Fibroblast of skin of back (primary cell): Measurements from ENCODE around the gene MAD2L1. TPM values are rescaled to one million over a fixed set of nuclear protein-coding genes. Genes with fewer than 3 reads are reported as not detected.
A peak's percentile ranks its signal among the peaks of the same experiment; 100 is the strongest.
"Not testable (repeated sequence)": the region's sequence is repeated elsewhere in the genome, so short reads cannot be mapped to it uniquely, and the experiment has no call there.

Experiments used
- DNase-seq: peaks from one replicate; pipeline ENCODE4 v3.0.0-alpha.2; 2013
- polyA plus RNA-seq, 2 experiments: library from polyadenylated mRNA; unstranded; fragments of 120-200 nt; gene quantifications; one replicate each; pipeline ENCODE4 v1.2.1, GENCODE V29; 2013; ENCODE audit not compliant: insufficient read length in 2 of 2

MAD2L1 gene
- 81.6 TPM for polyA plus RNA-seq (2013, experiment 1 of 2; ENCODE audit: insufficient read length)
- 12.0 TPM for polyA plus RNA-seq (2013, experiment 2 of 2; ENCODE audit: insufficient read length)

DNA sequence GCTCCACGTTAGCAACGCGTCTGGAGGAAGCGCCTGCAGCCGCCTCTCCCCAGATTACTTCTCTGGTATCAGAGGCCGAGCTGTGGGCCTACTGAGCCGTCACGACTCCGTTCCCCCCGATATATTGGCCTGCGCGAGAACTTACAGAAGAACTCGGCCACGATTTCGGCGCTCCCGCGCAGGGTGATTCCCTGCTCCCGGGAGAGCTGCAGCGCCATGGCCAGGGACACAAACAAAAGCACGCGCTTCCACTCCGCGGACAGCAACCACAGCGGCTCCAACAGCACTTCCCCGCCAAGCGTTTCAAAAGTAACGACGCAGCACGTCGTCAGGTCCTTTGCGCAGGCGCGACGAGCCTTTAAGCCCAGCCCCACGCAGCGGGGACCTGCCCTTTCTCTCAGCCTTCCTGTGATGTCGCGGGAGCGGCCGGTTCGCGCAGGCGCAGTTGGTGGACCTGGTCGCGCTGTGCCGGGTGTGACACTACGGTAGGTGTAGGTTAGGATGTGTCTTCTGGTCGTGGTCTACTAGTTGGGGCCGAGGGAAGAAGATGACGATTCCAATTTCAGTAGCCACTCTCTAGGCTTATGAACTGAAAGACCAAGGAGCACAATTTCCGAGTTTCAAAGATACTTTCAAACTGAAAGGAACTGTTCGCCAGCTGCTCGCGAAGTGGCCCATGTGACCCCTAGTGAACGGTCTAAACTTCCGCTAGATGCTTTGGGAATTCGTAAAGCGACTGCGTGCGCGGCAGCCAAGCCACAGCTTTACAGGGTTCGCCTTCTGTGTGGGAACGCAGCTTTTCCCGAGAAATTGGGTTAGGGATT is at the start of gene MAD2L1:
MAD2L1 (minus strand) TSS at position 332 of the 824 bp plus-strand sequence; CDS start at position 218, 114 bp downstream.
- peak; percentile 98 for DNase-seq

DNA sequence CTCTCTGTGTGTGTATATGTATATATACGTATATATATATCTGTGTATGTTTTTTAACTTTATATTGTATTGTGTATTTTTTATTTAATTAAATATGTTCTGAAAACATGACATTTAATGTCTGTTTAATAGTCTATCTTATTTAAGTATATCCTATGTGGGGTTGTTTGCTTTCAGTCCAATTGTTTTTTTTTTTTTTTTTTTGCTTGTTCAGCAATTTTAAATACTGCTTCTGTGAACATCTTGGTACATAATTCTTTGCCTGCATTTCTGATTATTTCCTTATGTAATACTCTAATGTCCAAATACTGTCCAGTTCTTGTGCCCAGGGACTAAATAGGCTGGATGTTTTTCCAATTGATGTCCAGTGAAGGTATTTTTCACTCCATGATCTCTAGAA is 45.1 kb upstream of the MAD2L1 start:
- no peak for DNase-seq

DNA sequence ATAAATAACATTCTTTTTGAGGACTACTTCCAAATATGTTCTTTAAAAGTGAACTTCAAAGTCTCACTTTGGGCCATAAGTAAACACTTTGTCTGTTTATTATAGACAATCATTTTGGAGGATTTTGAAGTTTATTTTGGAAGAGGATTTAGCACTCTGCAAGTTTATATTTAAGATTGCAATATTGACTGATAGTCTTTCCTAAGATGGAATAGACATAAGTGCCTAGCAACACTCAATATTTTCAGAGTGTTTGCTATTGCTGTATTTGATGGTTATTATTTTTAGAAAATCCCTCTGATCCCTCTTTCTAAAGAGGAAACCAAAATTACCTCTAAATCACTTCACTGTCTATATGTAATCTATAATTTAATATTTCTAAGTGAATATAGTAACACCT is 42.8 kb upstream of the MAD2L1 start:
- no peak for DNase-seq

DNA sequence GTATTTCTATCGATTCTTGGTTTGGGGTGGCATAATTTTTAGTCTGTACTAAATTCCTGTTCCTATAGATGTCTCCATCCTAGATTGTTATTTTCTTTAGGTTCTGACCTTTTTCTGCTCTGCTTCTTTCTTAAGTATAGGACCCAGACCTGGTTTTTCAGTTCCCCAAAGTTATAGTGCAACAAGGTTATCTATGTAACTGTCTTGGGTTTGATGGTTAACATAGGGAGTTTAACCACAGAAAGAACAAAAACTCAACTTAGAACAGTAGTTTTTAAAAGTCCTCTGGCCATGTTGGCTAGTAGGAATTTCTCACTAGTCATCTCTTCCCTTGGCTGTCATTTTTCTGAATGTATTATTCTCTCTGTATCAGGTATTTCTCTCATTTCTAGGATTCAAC is 38.8 kb upstream of the MAD2L1 start:
- DNase-seq, result no peak

DNA sequence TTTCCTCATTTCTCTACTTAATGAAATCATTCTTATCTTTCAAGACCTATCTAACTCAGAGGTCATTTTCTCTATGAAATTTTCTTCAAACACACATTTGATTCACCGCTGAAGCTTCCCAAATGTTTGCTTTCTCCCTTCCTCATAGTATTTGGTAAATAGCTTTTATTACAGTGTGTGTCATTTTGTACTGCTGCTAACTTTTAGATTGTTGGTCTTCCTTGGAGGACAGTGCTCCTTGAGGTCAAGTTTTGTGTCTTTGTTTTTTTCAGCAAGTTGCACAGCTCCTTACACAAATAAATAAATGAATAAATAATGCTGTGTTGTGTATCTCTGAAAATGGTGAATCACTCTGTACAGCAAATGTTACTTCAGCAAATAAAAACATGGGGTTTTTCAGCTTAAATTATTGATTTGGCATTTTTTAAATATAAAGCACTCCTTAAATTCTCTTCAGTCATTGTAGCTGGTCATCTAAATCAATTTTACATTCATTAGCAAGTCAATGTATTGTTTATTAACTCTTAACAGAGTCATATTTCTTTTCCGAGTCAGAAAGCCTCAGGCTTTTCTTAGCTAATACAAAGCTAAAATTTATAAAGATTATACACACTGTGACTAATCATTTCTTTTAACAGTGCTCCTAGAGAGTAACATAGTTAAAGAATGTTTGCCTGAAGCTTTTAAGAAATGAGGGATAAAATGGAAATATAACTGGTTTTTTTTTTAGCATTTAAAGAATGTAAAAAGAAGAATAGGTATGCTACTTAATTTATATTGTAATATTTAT is 30.1 kb upstream of the MAD2L1 start:
- DNase-seq, result peak; percentile 32

DNA sequence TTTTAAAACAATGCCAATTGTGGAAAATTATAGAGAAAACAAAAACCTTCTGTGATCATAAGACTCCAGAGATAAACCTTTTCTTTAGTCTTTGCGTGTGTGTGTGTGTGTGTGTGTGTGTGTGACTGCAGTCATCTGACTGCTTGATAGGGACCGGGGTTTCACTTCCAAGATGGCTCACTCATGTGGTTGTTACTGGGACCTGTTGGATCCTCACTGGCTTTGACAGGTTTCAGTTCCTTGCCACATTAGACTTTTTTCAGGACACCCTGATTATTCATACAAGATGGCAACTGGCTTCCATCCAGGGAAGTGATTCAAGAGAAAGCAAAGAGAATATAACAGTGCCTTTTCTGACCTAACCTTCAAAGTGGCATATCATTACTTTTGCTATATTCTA is 21.9 kb upstream of the MAD2L1 start:
- DNase-seq, result no peak

DNA sequence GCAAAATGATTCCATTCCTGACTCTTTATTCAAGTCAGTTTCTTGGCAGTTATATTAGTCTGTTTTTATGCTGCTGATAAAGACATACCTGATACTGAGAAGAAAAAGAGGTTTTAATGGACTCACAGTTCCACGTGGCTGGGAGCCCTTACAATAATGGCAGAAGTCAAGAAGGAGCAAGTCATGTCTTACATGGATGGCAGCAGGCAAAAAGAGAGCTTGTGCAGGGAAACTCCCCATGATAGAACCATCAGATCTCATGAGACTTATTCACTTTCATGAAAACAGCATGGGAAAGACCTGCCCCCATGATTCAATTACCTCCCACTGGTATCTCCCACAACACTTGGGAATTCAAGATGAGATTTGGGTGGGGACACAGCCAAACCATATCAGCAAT is 21.4 kb upstream of the MAD2L1 start:
- DNase-seq, result not testable (repeated sequence)

DNA sequence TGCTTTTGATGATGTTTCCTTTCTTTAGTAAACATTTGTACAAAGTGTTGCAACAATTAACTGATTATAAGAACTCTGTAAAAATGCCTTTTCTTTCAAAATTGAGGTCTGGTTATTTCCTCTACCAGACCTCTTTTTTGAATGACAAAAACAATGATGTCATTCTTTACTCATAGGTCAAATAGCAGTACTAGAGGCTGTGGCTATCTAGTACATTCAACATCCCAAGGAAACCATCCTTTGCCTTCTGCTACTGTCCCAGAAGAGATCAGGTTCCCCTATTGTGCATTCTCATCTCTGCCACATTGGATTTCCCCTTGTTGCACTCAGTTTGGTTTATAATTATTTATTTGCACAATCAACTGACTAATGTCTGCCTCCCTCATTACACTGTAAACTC is 19.1 kb upstream of the MAD2L1 start:
- no peak for DNase-seq

DNA sequence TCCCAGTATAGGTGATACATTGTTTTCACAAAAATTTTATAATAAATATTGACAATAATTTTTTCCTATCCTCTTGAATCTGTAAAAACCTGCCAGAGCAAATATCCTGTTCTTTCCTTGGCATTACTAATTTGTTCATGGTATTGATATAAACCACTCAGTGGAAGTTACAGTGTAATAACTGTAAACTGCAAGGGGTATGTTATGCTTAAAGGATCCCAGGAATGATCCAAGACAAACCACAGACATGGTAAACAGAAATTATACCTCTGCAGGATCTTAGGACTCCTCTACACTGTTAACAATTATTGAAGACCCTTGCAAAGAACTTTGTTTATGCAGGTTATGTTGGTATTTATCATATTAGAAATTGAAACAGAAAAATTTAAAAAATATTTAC is 17.7 kb upstream of the MAD2L1 start:
- DNase-seq, result no peak

DNA sequence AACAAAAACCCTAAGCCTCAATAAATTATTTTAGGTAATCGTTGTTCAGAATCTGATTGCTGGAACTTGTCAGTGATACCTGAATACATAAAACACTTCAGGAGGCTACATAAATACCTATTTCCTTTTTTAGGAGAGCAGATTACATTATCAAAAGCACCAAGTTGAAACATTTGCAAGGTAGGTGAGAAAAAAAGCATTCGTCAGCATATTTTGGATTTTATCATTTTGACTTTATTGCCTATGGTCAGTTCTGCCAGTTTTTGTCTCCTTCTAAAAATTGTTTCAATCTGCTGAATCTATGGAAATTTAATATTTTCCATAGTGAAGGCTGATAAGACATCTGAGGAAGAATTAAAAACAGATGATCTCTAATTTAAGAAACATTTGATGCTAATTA is 16.5 kb upstream of the MAD2L1 start:
- no peak for DNase-seq

DNA sequence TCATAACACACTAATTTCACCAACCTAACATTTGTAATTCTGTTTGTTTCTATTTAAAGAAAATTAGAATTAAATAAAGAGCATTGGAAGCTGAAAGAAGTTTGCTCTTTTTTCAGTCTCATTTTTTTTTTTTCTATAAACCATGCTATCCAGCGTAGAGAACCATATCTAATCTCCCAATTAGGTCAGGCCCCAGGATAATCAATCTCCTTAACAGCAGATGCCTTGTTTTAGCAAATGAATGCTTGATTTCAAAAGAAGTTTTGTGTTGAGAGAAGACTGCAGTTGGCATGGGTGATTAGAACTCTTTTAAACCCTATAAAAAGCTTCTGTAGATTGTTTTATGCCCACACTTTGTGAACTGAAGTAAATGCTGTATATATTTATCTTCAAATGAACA is 15.6 kb upstream of the MAD2L1 start:
- DNase-seq, result no peak

DNA sequence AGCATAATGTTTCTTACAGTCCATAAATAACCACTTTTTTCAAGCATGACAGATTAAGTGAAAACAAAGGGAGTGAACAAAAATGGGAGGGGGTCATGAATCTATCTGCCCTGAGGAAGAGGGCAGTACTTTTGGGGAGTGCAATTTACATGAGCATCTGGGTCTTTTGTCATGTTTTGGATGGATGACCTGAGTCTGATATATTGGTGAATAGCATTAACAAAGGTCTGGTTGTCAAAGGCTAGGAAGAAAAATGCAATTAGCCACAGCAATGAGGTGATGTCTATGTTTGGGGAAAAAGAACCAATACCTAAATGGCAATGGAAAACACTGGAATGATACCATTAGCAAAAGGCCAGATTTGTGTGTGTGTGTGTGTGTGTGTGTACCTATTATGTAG is 15.1 kb upstream of the MAD2L1 start:
- no peak for DNase-seq

DNA sequence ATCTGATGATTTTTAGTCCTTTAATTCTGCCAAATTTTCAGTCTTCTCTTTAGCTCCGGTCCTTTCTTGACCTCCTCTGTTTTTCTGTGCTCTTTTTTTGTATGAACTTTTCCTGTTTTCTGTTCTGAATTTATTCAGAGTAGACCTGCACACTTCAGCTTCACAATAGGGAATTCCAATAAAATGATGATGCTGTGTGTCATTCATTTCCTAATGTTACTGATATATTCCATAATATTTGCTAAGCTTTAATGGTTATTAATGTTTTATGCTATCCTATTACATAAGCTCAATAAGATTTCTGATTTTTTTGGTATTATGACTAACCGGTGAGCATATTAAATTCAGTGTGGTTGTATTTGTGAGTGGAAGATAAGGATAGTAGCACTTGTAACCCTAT is 13.9 kb upstream of the MAD2L1 start:
- DNase-seq, result no peak

DNA sequence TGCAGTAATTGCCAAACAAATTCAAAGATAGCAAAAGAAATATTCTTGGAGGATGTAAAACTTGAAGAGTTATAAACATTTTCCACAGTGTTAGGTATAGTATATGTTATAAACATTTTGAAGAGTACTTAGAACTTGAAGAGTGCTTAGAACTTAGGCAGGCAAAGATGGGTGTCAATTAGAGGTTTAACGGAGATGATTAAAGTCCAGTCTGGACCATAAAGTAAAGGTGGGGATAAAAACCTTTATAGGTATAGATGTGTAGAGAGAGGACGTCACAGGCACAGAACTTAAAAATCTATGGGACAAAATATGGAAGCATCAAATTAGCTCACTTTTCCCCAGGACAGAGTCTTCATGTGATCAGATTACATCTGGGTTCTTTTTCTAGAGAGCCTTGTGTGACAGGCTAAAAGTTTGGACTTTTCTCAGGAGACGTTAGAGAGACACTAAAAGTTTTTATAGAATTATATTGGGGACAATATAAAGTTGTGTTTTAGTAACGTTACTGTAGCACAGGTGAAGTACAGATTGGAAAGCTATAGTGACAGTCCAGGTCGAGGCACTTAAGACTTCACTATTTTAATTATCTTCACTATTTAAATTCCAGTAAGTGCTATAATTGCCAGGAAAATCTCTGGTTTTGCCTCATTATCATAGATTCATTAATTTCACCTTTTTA is 13.3 kb upstream of the MAD2L1 start:
- no peak for DNase-seq

DNA sequence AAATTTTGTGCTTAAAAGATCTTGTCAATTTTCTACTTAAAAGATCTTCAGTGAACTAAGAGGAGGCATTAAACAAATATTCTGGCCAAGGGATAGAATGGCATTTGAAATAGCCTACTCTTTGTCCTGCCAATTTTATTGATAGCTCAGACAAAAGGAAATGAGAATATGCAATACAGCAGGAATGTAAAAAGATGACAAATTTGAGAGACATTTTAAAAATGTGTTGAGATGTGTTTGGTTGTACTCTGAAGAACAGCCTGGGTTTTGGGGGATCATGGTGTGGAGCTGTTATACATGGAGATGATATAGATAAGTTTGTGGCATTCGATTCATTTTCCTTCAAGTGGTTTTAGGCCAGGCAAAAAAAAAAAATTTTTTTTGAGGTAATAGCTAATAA is 11.6 kb upstream of the MAD2L1 start:
- DNase-seq, result peak; percentile 65

DNA sequence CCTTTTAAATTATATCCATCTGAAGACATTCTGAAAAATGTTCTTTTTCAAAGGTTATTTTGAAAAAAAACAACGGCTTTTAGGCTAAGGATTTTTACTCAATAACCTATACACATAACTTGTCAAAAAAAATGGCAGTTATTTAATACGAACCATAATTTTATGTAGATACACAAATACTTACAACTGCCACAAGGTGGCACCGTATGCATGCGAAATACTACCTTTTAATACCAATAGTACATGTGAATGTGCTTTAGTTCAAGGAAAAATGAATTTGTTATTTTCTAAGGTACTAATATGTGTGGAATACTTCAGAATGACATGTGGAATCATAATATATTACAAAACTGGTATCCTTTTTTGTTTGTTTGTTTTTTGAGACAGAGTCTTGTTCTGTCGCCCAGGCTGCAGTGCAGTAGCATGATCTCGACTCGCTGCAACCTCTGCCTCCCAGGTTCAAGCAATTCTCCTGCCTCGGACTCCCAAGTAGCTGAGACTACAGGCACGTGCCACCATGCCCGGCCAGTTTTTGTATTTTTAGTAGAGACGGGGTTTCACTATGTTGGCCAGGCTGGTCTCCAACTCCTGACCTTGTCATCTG is 4.6 kb upstream of the MAD2L1 start:
- peak; percentile 74 for DNase-seq

DNA sequence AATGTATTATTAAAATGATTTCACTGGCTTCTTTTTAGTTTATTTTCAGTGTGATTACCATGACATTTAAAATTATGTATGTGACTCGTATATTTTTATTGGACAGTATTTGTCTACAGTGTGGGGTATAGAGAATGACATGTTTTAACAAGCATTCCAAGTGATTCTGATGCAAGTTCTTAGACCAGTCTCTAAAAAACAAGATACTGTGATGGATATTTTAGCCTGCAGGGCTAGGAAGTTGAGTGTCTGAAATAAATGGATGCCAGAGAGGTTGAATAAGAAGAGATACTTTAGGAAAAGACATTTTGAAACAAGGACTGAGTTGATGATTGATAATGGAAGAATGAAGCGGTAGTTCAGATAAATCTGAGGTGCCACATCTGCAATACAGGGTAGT is 3.5 kb upstream of the MAD2L1 start:
- DNase-seq, result peak; percentile 88

DNA sequence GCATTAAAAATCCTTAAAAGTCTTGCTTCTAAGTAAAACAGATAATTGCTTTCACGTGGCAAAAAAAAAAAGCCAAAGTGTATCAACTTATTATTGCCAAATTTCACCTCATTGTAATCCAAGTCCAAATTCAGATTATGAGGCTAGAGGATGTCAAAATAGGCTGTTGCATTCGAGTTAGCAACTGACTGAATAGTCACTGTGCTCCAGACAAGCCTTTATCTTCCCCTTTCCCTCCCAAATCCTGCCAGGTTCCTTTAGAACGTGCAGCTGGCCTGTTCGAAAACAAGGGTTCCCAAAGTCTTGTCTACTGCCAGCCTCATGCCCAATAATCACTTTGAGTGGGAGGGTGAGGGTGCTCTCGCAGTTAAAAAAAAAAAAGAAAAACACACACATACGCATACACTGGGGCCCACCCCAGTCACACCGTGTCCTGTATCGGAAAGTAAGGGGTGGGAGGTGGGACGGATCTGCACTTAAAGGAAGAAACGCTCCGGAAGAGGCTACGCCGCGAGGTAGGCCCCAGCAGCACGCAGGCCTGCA is 603 bp downstream of the MAD2L1 start:
- no peak for DNase-seq

DNA sequence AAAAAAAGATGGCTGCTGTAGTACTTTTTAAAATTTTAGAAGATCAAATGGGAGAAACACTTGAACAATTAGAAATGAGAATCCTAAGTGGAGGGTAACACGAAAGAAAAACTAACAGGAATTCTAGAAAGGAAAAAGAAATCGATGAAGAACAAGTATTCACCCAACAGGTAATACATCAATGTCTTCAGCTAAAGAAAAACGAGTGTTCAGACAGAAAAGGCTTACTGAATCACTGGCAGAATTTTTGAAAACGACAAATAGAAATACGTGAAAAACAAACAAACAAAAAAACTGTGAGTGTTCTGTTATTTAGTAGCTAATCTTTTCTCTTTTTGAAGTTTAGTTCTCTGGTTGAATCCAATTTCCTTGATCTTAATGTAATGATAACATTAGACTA is 1.8 kb downstream of the MAD2L1 start:
- DNase-seq, result no peak

DNA sequence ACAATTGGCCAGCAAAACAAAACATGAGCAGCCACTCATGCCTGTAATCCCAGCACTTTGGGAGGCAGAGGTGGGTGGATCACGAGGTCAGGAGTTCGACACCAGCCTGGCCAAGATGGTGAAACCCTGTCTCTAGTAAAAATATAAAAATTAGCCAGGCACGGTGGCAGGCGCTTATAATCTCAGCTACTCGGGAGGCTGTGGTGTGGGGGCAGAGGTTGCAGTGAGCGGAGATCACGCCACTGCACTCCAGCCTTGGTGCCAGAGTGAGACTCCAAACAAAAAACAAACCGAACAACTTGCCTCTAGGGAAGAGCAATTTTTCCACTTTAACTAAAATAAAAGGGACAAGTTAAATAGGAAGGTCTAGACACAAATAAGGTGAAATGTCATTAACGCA is 2.9 kb downstream of the MAD2L1 start:
- DNase-seq, result not testable (repeated sequence)

DNA sequence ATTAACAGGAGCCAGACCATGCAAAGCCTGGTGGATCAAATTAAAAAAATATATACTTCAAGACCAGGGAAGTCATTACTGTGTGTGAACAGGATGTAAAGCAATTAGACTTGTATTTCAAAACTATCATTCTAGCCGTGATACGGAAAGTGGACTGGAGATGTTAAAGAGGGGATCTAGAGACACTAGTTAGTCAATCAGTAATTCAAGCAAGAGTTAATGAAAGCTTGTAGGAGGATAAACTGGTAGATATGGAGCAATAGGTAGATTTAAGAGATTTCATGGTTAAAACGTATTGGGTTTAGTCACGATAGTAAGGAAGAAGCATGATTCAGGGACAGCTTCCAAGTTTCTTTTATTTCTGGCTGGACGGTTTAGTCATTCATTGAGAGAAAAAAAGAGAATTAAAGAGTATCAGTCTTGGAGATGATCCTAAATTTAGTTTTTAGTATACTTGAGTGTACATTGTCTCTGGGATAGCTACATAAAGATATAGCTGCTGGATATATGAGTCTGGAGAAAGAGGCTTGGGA is 3.9 kb downstream of the MAD2L1 start:
- DNase-seq, result no peak

DNA sequence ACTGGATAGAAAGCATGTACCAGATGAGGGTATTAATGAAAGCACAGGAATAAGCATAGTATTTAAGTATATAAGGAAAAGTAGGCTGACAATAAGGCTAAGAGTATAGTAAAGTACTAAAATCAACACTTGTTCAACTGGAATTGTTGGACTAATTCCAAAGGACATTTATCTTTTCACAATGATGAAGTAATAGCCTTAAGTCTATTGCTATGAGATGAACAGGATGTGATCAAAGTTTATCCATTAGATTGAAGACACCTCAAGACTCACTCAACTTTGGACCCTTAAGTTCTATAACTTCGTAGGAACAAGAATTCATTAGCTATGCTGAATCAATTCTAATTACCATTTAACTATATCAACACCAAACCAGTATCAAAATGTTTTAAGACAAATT is 7.6 kb downstream of the MAD2L1 start:
- no peak for DNase-seq
